ENCODE results near the gene KIF1C.
"Not testable (repeated sequence)": the region's sequence is repeated elsewhere in the genome, so short reads cannot be mapped to it uniquely, and the experiment has no call there.

The KIF1C gene

GRCh38 chr17:5002121-5002788 lies 4.5 kb downstream of the KIF1C start:
- no peak for DNase-seq

GRCh38 chr17:5003214-5003867 lies 5.6 kb downstream of the KIF1C start:
- no peak for DNase-seq

- DNase-seq, result no peak
Measured at GRCh38 chr17:5011928-5012327, 14.2 kb downstream of the KIF1C start.

GRCh38 chr17:5014357-5014756 lies 16.6 kb downstream of the KIF1C start:
- no peak for DNase-seq

GRCh38 chr17:5019475-5019956 lies 21.8 kb downstream of the KIF1C start:
- peak; percentile 58 for DNase-seq

- DNase-seq, result no peak
Measured at GRCh38 chr17:5020502-5021023, 22.8 kb downstream of the KIF1C start.

GRCh38 chr17:5022171-5022711 lies 24.5 kb downstream of the KIF1C start:
- DNase-seq, result no peak

GRCh38 chr17:5023588-5024147 lies 25.9 kb downstream of the KIF1C start:
- no peak for DNase-seq

- no peak for DNase-seq
Measured at GRCh38 chr17:5024604-5025003, 26.9 kb downstream of the KIF1C start.

GRCh38 chr17:5027299-5027698 lies 29.5 kb downstream of the KIF1C start:
- no peak for DNase-seq

- no peak for DNase-seq
Measured at GRCh38 chr17:5027916-5028315, 30.2 kb downstream of the KIF1C start.

GRCh38 chr17:5030168-5030567 lies 32.4 kb downstream of the KIF1C start:
- DNase-seq, result not testable (repeated sequence)

GRCh38 chr17:5031365-5032082 lies 33.8 kb downstream of the KIF1C start:
- DNase-seq, result peak; percentile 87

- DNase-seq, result no peak
Measured at GRCh38 chr17:5032865-5033264, 35.1 kb downstream of the KIF1C start.

- no peak for DNase-seq
Measured at GRCh38 chr17:5033352-5034015, 35.7 kb downstream of the KIF1C start.

GRCh38 chr17:5034063-5034462 lies 36.3 kb downstream of the KIF1C start:
- no peak for DNase-seq

GRCh38 chr17:5034651-5035050 lies 36.9 kb downstream of the KIF1C start:
- DNase-seq, result no peak

GRCh38 chr17:5035315-5035714 lies 37.6 kb downstream of the KIF1C start, which contains the start of gene SLC52A1:
TSS of gene SLC52A1 (minus strand) at chr17:5035426. CDS start at chr17:5034606, 820 bp downstream.
- DNase-seq, result no peak

- DNase-seq, result peak; percentile 73
Measured at GRCh38 chr17:5042157-5043022, 44.6 kb downstream of the KIF1C start.

GRCh38 chr17:5043524-5043923 lies 45.8 kb downstream of the KIF1C start:
- no peak for DNase-seq

GRCh38 chr17:5044630-5045029 lies 46.9 kb downstream of the KIF1C start:
- no peak for DNase-seq

Data from CD4-positive, alpha-beta T cell treated with Interleukin-6 for 4 hours (primary cell).